KMS-11 (cell line): ENCODE measurements around the gene NPS.

Experiments used
- H2AFZ ChIP-seq: fragments of 200-600 bp; sonication (generic); 2 replicates; pipeline ENCODE4 v1.6.1; 2016; ENCODE audit warnings: antibody characterized with exemption, mixed run types, low read depth
- H3K27ac ChIP-seq: fragments of 200-600 bp; sonication (generic); 2 replicates; pipeline ENCODE4 v1.6.1; 2016; ENCODE audit warnings: mild to moderate bottlenecking, mixed run types
- H3K27me3 ChIP-seq: fragments of 200-600 bp; sonication (generic); 2 replicates; pipeline ENCODE4 v1.6.1; 2017; ENCODE audit warnings: mild to moderate bottlenecking, low read depth, mixed run types, moderate library complexity; ENCODE audit not compliant: insufficient read depth
- H3K36me3 ChIP-seq: fragments of 200-600 bp; sonication (generic); 2 replicates; pipeline ENCODE4 v1.6.1; 2017; ENCODE audit warnings: mild to moderate bottlenecking, mixed run types; ENCODE audit not compliant: insufficient read depth
- H3K4me1 ChIP-seq: fragments of 200-600 bp; sonication (generic); 2 replicates; pipeline ENCODE4 v1.6.1; 2016; ENCODE audit warnings: mild to moderate bottlenecking, low read depth, mixed run types; ENCODE audit not compliant: poor library complexity, severe bottlenecking
- H3K4me2 ChIP-seq: fragments of 200-600 bp; sonication (generic); 2 replicates; pipeline ENCODE4 v1.7.0; 2016; ENCODE audit warnings: mild to moderate bottlenecking, mixed run types
- H3K4me3 ChIP-seq: fragments of 200-600 bp; sonication (generic); IDR thresholded peaks from 2 replicates; pipeline ENCODE4 v1.6.1; 2017; ENCODE audit warnings: low read depth, low read length, mixed read lengths; ENCODE audit not compliant: insufficient read depth
- H3K79me2 ChIP-seq: fragments of 200-600 bp; sonication (generic); 2 replicates; pipeline ENCODE4 v1.6.1; 2016; ENCODE audit warnings: low read depth, mixed run types; ENCODE audit not compliant: insufficient read depth
- H3K9ac ChIP-seq: fragments of 200-600 bp; sonication (generic); 2 replicates; pipeline ENCODE4 v1.6.1; 2016; ENCODE audit warnings: mild to moderate bottlenecking, mixed run types
- H4K20me1 ChIP-seq: fragments of 200-600 bp; sonication (generic); 2 replicates; pipeline ENCODE4 v1.6.1; 2016; ENCODE audit warnings: mild to moderate bottlenecking, mixed run types; ENCODE audit not compliant: insufficient read depth
- TF ChIP-seq, protein P1 (sequence below): fragments of 200-600 bp; sonication (generic); conservative IDR thresholded peaks from 2 replicates; pipeline ENCODE4 v1.6.1; 2017; ENCODE audit warnings: low read depth, mild to moderate bottlenecking, antibody characterized with exemption, low read length, moderate library complexity, mixed read lengths

NPS gene

GRCh38 chr10:127549009-127549408, at the start of gene NPS:
NPS (plus strand) TSS chr10:127549309; CDS start chr10:127549369, 60 bp downstream.
- Histone ChIP-seq H3K4me2 (no peak within 1 kb of the TSS), H3K27me3 (no peaks in the 10 kb centered on the region), H2AFZ (no peak within 1 kb of the TSS), H3K27ac (no peak within 1 kb of the TSS), H3K4me1 (no peaks in the 10 kb centered on the region), H3K79me2 (no peaks in the 10 kb centered on the region), H3K9ac (no peak within 1 kb of the TSS), H4K20me1 (no peaks in the 10 kb centered on the region), H3K36me3 (no peaks in the 10 kb centered on the region), H3K4me3 (no peak within 1 kb of the TSS)
- TF ChIP-seq, protein P1, sequence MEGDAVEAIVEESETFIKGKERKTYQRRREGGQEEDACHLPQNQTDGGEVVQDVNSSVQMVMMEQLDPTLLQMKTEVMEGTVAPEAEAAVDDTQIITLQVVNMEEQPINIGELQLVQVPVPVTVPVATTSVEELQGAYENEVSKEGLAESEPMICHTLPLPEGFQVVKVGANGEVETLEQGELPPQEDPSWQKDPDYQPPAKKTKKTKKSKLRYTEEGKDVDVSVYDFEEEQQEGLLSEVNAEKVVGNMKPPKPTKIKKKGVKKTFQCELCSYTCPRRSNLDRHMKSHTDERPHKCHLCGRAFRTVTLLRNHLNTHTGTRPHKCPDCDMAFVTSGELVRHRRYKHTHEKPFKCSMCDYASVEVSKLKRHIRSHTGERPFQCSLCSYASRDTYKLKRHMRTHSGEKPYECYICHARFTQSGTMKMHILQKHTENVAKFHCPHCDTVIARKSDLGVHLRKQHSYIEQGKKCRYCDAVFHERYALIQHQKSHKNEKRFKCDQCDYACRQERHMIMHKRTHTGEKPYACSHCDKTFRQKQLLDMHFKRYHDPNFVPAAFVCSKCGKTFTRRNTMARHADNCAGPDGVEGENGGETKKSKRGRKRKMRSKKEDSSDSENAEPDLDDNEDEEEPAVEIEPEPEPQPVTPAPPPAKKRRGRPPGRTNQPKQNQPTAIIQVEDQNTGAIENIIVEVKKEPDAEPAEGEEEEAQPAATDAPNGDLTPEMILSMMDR, result no peak

DNA sequence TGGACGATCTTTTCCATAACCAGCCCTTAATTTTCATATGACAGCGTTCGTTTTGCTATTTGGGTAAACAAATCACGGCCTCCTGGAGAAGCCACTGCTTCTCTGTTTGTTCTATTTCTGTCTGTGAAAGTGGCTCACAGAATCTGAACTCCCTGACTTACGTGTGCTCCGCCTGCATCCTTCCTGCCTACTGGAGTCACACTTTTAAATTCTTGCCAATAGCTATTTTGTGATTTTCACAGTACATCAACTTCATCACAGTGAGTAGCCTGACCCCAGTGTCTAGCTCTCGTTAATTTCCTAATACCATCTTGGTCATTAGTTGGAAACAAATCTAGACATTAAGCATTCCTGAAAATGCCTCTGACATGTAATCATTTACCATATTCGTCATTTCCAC, 49.0 kb upstream of the NPS start:
- H3K36me3 ChIP-seq, result no peaks in the 10 kb centered on the region
- no peaks in the 10 kb centered on the region for H3K4me1 ChIP-seq
- no peaks in the 10 kb centered on the region for H3K79me2 ChIP-seq
- TF ChIP-seq, protein P1, result no peak
- H3K27ac ChIP-seq, result no peak overlapping the region
- no peak overlapping the region for H2AFZ ChIP-seq
- no peak overlapping the region for H3K9ac ChIP-seq
- no peaks in the 10 kb centered on the region for H4K20me1 ChIP-seq
- H3K4me3 ChIP-seq, result no peak overlapping the region
- no peaks in the 10 kb centered on the region for H3K27me3 ChIP-seq
- H3K4me2 ChIP-seq, result no peak overlapping the region

- Histone ChIP-seq H3K4me3 (no peak overlapping the region), H3K27me3 (no peaks in the 10 kb centered on the region), H4K20me1 (no peaks in the 10 kb centered on the region), H3K27ac (no peak overlapping the region), H3K79me2 (no peaks in the 10 kb centered on the region), H2AFZ (no peak overlapping the region), H3K4me1 (no peaks in the 10 kb centered on the region), H3K9ac (no peak overlapping the region), H3K4me2 (no peak overlapping the region), H3K36me3 (no peaks in the 10 kb centered on the region)
- TF ChIP-seq, protein P1, result no peak
Measured at GRCh38 chr10:127506094-127506493, 43.0 kb upstream of the NPS start.

DNA sequence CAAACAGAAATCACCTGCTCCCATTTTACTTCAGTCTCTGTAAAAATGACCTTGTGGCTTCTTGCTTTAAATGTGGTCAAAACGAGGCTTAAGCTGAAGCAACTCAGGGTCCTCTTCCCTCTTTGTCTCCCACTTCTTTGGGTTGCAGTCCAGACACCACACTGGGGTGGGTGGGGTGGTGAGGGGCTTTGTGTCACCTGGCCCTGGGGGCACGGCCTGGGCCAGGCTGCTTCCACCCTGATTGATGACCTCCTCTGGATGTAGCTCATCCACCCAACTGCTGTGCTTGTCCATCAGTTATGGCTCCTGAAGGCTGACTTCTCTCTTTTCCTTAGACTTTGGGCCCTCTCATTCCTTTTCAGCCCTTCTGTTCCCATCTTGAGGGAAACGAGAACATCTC, 26.8 kb upstream of the NPS start:
- TF ChIP-seq, protein P1, result no peak

More for the DNA sequence above, 26.8 kb upstream of the NPS start:
- Histone ChIP-seq H3K4me3 (no peak overlapping the region), H3K9ac (no peak overlapping the region), H2AFZ (no peak overlapping the region), H3K4me2 (no peak overlapping the region), H3K4me1 (no peaks in the 10 kb centered on the region), H4K20me1 (no peaks in the 10 kb centered on the region), H3K79me2 (no peaks in the 10 kb centered on the region), H3K27ac (no peak overlapping the region), H3K36me3 (no peaks in the 10 kb centered on the region), H3K27me3 (no peaks in the 10 kb centered on the region)
